HG03469 (cell line): ENCODE results near the gene EGLN2.
"Not testable (repeated sequence)": the region's sequence is repeated elsewhere in the genome, so short reads cannot be mapped to it uniquely, and the experiment has no call there.

Experiments
- ATAC-seq: cut with Tn5 transposase; IDR thresholded peaks from one replicate; pipeline ENCODE4 v1.9.1; 2021; ENCODE audit warnings: mild to moderate bottlenecking, moderate library complexity, moderate number of reproducible peaks; ENCODE audit not compliant: unreplicated experiment

Gene EGLN2

DNA sequence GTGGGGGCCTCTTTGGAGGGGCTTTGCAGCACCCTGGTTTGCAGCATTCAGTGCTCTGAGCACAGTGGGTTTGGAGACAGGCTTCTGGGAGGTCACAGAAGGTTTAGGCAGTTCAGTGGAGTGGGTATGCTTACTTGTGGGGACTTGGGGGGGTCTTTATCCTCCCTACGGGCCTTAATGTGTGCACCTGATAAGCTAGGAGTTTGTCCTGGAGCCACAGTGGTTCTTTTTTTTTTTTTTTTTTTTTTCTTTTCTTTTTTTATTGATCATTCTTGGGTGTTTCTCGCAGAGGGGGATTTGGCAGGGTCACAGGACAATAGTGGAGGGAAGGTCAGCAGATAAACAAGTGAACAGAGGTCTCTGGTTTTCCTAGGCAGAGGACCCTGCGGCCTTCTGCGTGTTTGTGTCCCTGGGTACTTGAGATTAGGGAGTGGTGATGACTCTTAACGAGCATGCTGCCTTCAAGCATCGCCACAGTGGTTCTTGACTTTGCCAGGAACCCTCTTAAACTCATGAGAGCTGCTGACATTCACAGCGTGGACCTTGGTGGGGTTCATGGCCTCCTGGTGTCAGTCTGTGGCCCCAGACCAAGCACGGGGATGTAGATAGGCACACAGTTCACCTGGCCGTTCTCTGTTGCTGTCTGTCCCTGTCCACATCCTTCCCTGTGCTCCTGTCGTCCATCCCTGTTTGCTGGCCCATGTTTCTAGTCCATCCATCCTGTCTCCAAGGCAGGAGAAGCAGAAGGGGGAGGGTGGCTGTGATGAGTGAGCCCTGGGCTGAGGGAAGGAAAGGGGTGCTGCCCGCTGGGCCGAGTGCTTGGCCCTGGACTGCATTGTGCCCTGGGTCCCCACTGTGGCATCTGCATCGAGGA, 2.7 kb downstream of the EGLN2 start:
- ATAC-seq: no peak

- no peak for ATAC-seq
Observed at GRCh38 chr19:40802300-40803169, 3.5 kb downstream of the EGLN2 start.

- no peak for ATAC-seq
Observed at GRCh38 chr19:40803170-40803856, 4.3 kb downstream of the EGLN2 start.

DNA sequence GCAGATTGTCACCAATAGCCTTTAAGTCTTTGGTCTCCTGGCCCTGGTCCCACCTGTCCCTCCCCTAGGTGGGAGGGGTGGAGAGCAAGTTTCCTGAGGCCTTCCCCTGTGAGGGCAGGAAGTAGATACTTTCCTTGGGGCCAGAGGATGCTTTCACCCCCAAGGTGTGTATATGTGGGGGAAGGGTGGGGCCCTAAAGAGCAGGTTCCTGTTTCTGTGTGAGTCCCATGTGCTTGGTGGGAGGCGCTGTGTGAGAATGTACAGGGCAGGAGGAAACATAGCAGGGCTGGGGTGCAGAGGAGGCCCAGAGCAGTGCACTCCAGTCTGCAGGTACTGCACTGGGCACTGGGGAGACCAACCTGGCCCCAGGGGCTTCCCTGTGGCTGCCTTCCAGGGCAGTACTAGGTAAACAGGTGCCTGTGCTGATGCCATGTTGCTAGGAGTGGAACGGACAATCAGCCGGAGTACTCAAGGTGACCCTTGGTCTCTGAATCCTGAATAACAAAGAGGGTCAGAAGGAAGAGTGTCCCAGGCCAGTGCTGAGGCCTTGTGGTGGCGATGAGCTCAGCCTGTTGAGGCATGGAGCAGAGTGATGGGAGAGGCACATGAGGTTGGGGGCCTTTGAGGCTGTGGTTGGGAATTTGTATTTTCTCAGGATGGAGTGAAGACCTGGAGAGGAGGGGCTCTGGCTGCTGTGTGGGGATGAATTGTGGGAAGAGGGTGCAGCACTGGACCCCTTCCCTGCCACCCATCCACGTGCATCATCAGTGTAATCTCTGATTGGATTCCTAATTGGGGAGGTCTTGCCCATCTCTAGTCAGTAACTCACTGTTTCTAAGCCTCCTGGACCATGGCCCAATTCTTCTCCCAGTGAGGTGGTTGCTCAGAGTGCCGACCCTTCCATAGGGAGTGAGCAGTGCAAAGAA, 5.1 kb downstream of the EGLN2 start:
- ATAC-seq: no peak

GRCh38 chr19:40804783-40805242, 5.8 kb downstream of the EGLN2 start:
- ATAC-seq: no peak

DNA sequence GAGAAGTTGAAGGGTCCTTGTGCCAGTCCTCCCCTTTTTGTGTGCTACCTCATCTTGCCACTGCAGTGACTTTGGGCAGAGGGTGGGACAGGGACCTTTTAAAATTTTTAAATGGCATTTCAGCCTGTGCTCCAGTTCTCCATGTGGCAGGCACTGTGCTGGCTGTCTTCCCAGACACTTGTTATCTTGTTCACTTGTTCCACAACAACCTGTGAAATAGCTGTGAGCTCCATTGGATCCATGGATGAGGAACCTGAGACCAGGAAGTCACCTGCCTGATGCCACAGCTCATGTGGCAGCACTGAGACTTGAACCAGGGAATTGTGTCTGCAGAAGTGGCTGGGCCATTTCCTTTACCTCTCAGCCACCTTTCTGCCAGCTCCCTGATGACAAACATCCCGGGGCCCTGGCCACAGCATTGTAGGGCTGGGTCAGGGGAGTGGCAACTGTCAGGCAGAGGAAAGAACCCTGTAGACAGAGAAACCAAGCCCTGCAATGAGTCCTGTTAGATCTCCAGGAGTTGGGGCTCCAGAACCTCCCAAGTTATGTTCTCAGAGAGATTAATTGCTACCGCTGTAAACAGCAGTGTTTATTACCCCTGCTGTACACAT, 6.4 kb downstream of the EGLN2 start:
- ATAC-seq: no peak

DNA sequence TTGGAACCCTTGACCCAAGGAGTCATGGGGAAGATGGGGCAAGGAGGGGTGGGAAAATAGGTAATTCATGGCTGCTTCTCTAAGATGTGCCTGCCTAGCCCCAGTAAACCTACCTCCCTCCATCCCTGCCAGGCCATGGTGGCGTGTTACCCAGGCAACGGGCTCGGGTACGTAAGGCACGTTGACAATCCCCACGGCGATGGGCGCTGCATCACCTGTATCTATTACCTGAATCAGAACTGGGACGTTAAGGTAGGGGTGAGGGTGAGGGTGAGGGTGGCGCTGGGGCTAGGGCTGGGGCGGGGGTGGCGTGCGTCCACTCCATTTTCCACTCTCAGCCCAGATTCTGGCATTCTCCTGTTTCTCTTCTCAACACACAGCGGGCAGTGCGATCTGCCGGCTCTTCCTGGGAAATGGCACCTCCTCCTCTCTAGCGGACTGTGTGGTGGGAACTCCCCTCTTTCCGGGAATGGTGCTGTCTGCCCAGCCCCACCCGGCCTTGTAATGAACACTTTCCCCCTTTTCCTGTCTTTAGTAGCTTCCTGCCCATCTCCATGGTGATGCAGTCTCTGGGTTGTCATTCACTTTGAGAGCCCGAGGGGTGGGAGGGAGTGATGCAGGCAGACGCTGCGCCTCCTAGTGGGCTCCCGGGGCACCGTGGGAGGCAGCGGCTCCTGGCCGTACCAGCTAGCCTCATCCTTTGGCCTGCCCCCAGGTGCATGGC, 7.6 kb downstream of the EGLN2 start:
- ATAC-seq: no peak

DNA sequence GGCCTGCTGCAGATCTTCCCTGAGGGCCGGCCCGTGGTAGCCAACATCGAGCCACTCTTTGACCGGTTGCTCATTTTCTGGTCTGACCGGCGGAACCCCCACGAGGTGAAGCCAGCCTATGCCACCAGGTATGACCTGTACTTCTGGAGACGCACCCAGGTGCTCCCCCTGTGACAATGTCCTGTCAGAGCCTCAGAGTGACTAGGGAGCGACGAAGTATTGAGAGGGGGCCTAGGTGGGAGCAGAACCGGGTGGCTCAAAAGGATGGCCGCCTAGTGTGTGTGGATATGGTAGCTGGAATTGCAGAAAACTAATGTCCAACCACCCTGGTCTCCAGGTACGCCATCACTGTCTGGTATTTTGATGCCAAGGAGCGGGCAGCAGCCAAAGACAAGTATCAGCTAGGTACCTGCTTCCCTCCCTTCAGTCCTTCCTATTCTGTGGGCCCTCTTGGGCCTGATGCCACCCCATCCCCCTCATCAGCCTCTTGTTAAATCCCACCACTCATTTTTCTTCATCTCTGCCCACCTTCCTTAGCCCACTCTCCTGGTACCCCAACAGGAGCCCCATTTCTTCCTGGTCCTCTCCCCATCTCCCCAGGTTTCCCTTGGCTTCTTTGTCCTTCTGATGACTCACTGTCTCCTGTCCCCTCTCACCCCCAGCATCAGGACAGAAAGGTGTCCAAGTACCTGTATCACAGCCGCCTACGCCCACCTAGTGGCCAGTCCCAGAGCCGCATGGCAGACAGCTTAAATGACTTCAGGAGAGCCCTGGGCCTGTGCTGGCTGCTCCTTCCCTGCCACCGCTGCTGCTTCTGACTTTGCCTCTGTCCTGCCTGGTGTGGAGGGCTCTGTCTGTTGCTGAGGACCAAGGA, 8.4 kb downstream of the EGLN2 start:
- no peak for ATAC-seq

DNA sequence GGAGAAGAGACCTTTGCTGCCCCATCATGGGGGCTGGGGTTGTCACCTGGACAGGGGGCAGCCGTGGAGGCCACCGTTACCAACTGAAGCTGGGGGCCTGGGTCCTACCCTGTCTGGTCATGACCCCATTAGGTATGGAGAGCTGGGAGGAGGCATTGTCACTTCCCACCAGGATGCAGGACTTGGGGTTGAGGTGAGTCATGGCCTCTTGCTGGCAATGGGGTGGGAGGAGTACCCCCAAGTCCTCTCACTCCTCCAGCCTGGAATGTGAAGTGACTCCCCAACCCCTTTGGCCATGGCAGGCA, 9.0 kb downstream of the EGLN2 start:
- no peak for ATAC-seq

DNA sequence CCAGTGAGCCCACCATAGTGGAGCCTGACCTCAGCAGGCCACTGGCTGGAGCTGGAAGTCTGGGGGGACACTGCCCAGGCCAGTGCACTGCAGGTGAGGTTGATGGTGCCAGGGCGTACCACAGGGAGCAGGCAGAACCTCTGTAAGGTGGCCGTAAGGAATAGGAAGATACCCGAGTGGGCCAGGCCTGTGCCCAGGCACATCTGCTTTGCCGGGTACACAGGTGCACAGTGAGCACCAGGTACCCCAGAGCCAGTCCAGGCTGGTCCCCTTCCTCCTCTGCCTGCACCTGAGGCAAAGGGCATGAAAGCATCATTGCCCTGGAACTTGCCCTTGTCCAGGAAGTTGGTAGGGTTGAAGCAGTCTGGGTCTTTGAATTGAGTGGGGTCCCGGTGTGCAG, 9.5 kb downstream of the EGLN2 start:
- ATAC-seq: no peak

DNA sequence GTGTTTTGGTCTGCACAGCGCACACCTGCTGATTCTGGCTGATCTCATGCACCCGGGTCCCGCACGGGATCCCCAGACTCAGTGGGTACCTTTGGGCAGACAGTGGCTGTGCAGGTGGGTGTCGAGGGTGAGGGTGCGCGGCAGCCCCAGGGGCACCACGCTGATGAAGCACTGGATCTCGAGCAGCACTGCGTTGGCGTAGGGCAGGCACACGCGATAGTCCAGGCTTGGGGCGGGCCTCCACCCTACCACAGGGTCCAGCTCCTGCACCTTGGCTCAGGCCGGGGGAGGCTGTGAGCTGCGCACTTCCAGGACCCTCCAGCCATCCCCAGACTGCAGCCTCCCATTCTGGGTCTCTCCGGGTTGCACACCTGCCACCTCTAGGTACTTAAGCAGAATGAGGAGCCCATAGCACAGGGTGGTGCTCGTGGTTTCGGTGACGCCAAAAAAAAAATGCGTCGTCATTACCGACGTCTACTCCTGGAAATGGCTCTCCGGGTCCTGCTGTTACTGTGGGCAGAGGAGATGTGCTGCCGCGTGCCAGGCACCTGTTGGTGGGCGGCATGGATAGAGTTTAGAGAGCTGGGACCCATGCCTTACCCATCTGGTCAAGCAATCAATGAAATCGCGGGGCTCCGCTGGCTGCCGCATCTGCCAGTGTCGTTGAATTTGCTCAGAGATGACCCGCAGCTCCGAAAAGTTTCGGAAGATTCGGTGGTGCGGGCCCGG, 10.5 kb downstream of the EGLN2 start:
- no peak for ATAC-seq

GRCh38 chr19:40810160-40810559, 11.2 kb downstream of the EGLN2 start:
- no peak for ATAC-seq

GRCh38 chr19:40810649-40811408, 11.8 kb downstream of the EGLN2 start:
- not testable (repeated sequence) for ATAC-seq

GRCh38 chr19:40811478-40812341, 12.7 kb downstream of the EGLN2 start:
- ATAC-seq: no peak

DNA sequence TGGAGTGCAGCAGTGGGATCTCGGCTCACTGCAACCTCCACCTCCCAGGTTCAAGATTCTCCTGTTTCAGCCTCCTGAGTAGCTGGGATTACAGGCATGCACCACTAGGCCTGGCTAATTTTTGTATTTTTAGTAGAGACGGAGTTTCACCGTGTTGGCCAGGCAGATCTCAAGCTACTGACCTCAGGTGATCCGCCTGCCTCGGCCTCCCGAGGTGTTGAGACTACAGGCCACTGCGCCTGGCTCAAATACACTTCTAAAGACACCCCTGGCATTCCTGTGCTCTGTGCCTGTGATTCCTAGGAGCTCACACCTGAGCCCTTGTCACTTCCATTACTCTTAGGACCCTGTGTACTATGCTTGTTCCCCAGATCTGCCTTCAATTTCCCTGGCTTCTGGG, 13.6 kb downstream of the EGLN2 start:
- ATAC-seq: not testable (repeated sequence)

GRCh38 chr19:40813182-40813581, 14.2 kb downstream of the EGLN2 start:
- no peak for ATAC-seq
